Ovary (tissue), 9 donors: ENCODE results near the gene IMPDH2. TPM values are rescaled to one million over a fixed set of nuclear protein-coding genes. Genes with fewer than 3 reads are reported as not detected.
A peak's percentile ranks its signal among the peaks of the same experiment; 100 is the strongest.

Source experiments
- DNase-seq, 5 donors: peaks; one replicate each; pipeline ENCODE4 v3.0.0-alpha.2; 2019 to 2020
- H3K27ac ChIP-seq, 2 donors: fragments of 200-600 bp; one replicate each; pipeline versions ENCODE4 v1.5.1 to v1.8.0; 2019 to 2022
- H3K27me3 ChIP-seq: fragments of 200-600 bp; one replicate; pipeline ENCODE4 v1.8.0; 2022
- H3K36me3 ChIP-seq: fragments of 200-600 bp; sonication (generic); one replicate; pipeline ENCODE4 v1.5.1; 2019
- H3K4me1 ChIP-seq: one replicate; pipeline ENCODE4 v1.8.1; 2013; ENCODE audit warnings: mild to moderate bottlenecking, moderate library complexity; ENCODE audit not compliant: insufficient read depth
- H3K4me3 ChIP-seq: fragments of 200-600 bp; sonication (generic); one replicate; pipeline ENCODE4 v1.5.1; 2017
- H3K9me3 ChIP-seq, 2 donors: fragments of 200-600 bp in 1 of 2; sonication (generic) in 1 of 2; one replicate each; pipeline versions ENCODE4 v1.5.1 to v1.8.1; 2013 to 2019; ENCODE audit warnings: mild to moderate bottlenecking in 1 of 2, moderate library complexity in 1 of 2
- CTCF ChIP-seq, 3 donors: fragments of 450-650 bp in 2 of 3; fragments of 200-600 bp in 1 of 3; IDR thresholded peaks; one replicate each; pipeline versions ENCODE4 v1.5.1 to v1.8.0; 2016 to 2022; ENCODE audit warnings: antibody characterized with exemption in 3 of 3, mild to moderate bottlenecking in 1 of 3
- EP300 ChIP-seq: sonication (generic); formaldehyde crosslinking; IDR thresholded peaks from one replicate; pipeline ENCODE4 v1.6.1; 2017; ENCODE audit warnings: antibody characterized with exemption
- POLR2A ChIP-seq: fragments of 450-650 bp; IDR thresholded peaks from one replicate; pipeline ENCODE4 v1.6.1; 2017; ENCODE audit warnings: antibody characterized with exemption, mild to moderate bottlenecking, moderate library complexity
- WGBS, 3 donors: extraction: QIAGEN DNeasy Blood & Tissue Kit in 1 of 3; methylation state at CpG; one replicate each; pipeline versions ENCODE4 v1.1.5 to v1.1.7; 2013 to 2017; 5-methylcytosine and 5-hydroxymethylcytosine counted together
- intact Hi-C, 4 donors: fragments of 100-400 bp; cut with DNase I; formaldehyde crosslinking; loops; one replicate each; pipeline versions ENCODE4 v1.11.0 to v1.15.1; 2022 to 2023
- polyA plus RNA-seq, 2 donors: library from polyadenylated mRNA; stranded (reverse); fragments of 200-250 nt in 1 of 2; fragments of 350-450 nt in 1 of 2; fragmentation: Illumina TruSeq in 1 of 2; extraction: RNeasy Lipid Tissue Mini Kit (QIAGEN cat#74804) in 1 of 2; gene quantifications; one replicate each; pipeline ENCODE4 v1.2.3, GENCODE V29; 2013 to 2014
- total RNA-seq, 7 donors: library from RNA; depleted of rRNA in 2 of 7; stranded (reverse); fragments of >200 nt in 2 of 7; fragmentation: NEBNext Ultra II Directional in 3 of 7; extraction: Animal tissue kit (Norgen Biotek cat#: 25700) in 3 of 7; gene quantifications; one replicate each; pipeline versions ENCODE4 v1.1.0 to v1.2.4, GENCODE V29; 2016 to 2023
- donor health status: DM: no; HTN: no; CAD: no; lungs with moderate emphysema.
- donor health status: DM: no; HTN: no; CAD: no.
- donor health status: Bipolar disorder and iron deficiency.
- donor health status: DM: yes; HTN: yes; CAD: no.
- donor health status: DM: no; HTN: no; CAD: no.
- donor health status: DM: yes; HTN: yes; CAD: no.

IMPDH2 gene
- total and polyA plus RNA-seq, 9 donors = 264 to 523 (median 381) TPM

- Histone ChIP-seq H3K4me3 (peak within 1 kb of the TSS; percentile 69), H3K4me1 (peaks cover 6% of the 10 kb centered on the region), H3K36me3 (no peaks in the 10 kb centered on the region), H3K27ac (peak within 1 kb of the TSS; percentile 91 to 97), H3K9me3 (no peaks in the 10 kb centered on the region), H3K27me3 (no peaks in the 10 kb centered on the region)
- TF ChIP-seq EP300 (peak; percentile 54), POLR2A (peak; percentile 62), CTCF (IDR thresholded peaks at IDR 0.05) (peak; percentile 10 to 71 (median 52))
- intact Hi-C loops = loop anchor here in 1 of 4 donors (2.0 kb wide), 1 partner anchor 16 kb away; the partner anchor contains the start of gene P4HTM
- WGBS, 3 donors = 0 to 1% (median 0%) methylated on average over 53 to 65 of the region's 65 CpGs
- DNase-seq = peak; percentile 98 to 99 (median 98)
Measured at GRCh38 chr3:49007068-49007770, 22.0 kb downstream of the IMPDH2 start, which contains the start of gene WDR6. TSS of gene WDR6 (plus strand) at chr3:49007391. CDS start at chr3:49007432, 41 bp downstream.

GRCh38 chr3:49006408-49007067 is 22.7 kb downstream of the IMPDH2 start:
- intact Hi-C loops = loop anchor here in 1 of 4 donors (2.0 kb wide), 1 partner anchor 16 kb away; the partner anchor contains the start of gene P4HTM
- peak; percentile 69 to 82 (median 77) for DNase-seq
- no peak for TF ChIP-seq EP300
- TF ChIP-seq CTCF (IDR thresholded peaks at IDR 0.05) = no peak
- no peak for TF ChIP-seq POLR2A

GRCh38 chr3:49005998-49006397 is 23.2 kb downstream of the IMPDH2 start:
- H3K9me3 ChIP-seq = no peaks in the 10 kb centered on the region
- DNase-seq = peak in 1 of 5 donors; percentile 53
- TF ChIP-seq EP300 (no peak), CTCF (IDR thresholded peaks at IDR 0.05) (no peak), POLR2A (no peak)
- intact Hi-C loops = loop anchor here in 1 of 4 donors (2.0 kb wide), 1 partner anchor 15 kb away; the partner anchor contains the start of gene P4HTM
- no peak overlapping the region for H3K4me3 ChIP-seq
- 93 to 98% (median 96%) methylated on average over 5 of the region's 5 CpGs for WGBS, 3 donors
- peaks cover 6% of the 10 kb centered on the region for H3K4me1 ChIP-seq
- H3K27ac ChIP-seq = peak overlapping the region; percentile 91 to 97
- H3K36me3 ChIP-seq = no peaks in the 10 kb centered on the region
- no peaks in the 10 kb centered on the region for H3K27me3 ChIP-seq

More at GRCh38 chr3:49006408-49007067, 22.7 kb downstream of the IMPDH2 start:
- Histone ChIP-seq H3K36me3 (no peaks in the 10 kb centered on the region), H3K4me3 (peak overlapping the region; percentile 69), H3K9me3 (no peaks in the 10 kb centered on the region), H3K4me1 (peaks cover 6% of the 10 kb centered on the region), H3K27ac (peak overlapping the region; percentile 91 to 97), H3K27me3 (no peaks in the 10 kb centered on the region)
- WGBS, 3 donors = 0% methylated on average over 24 to 32 of the region's 32 CpGs

- Histone ChIP-seq H3K27ac (peak overlapping the region in 1 of 2 donors; percentile 91), H3K36me3 (no peaks in the 10 kb centered on the region), H3K4me1 (peaks cover 6% of the 10 kb centered on the region), H3K9me3 (no peaks in the 10 kb centered on the region), H3K4me3 (no peak overlapping the region), H3K27me3 (no peaks in the 10 kb centered on the region)
- WGBS, 3 donors = 98 to 99% (median 98%) methylated on average over 3 of the region's 3 CpGs
- TF ChIP-seq POLR2A (no peak), EP300 (no peak), CTCF (IDR thresholded peaks at IDR 0.05) (no peak)
- intact Hi-C loops = no loop called here
- DNase-seq = no peak
Measured at GRCh38 chr3:49005303-49005680, 23.9 kb downstream of the IMPDH2 start.
